Measurements from ENCODE around the gene SIN3A. TPM values are rescaled to one million over a fixed set of nuclear protein-coding genes. Genes with fewer than 3 reads are reported as not detected.

Gene SIN3A
- total RNA-seq, 1 donor from 2014 or later = 96.4 TPM

GRCh38 chr15:75359537-75360250 is 91.8 kb downstream of the SIN3A start:
- H3K4me1 Mint-ChIP-seq (ENCODE audit: low read depth) = no peaks in the 10 kb centered on the region
- H3K27ac Mint-ChIP-seq = no peak overlapping the region
- H3K36me3 Mint-ChIP-seq (ENCODE audit: insufficient read depth) = peaks cover 3% of the 10 kb centered on the region
- DNase-seq (ENCODE audit: low spot score, unreplicated experiment) = no peak
- TF ChIP-seq, protein P1, sequence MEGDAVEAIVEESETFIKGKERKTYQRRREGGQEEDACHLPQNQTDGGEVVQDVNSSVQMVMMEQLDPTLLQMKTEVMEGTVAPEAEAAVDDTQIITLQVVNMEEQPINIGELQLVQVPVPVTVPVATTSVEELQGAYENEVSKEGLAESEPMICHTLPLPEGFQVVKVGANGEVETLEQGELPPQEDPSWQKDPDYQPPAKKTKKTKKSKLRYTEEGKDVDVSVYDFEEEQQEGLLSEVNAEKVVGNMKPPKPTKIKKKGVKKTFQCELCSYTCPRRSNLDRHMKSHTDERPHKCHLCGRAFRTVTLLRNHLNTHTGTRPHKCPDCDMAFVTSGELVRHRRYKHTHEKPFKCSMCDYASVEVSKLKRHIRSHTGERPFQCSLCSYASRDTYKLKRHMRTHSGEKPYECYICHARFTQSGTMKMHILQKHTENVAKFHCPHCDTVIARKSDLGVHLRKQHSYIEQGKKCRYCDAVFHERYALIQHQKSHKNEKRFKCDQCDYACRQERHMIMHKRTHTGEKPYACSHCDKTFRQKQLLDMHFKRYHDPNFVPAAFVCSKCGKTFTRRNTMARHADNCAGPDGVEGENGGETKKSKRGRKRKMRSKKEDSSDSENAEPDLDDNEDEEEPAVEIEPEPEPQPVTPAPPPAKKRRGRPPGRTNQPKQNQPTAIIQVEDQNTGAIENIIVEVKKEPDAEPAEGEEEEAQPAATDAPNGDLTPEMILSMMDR (IDR thresholded peaks at IDR 0.05; ENCODE audit: unreplicated experiment) = no peak
- H3K27me3 Mint-ChIP-seq = no peaks in the 10 kb centered on the region
- H3K4me3 Mint-ChIP-seq (ENCODE audit: low read depth) = no peak overlapping the region
- no peaks in the 10 kb centered on the region for H3K9me3 Mint-ChIP-seq (ENCODE audit: low read depth)

GRCh38 chr15:75358771-75359536 is 92.5 kb downstream of the SIN3A start:
- no peak for DNase-seq (ENCODE audit: low spot score, unreplicated experiment)
- H3K4me3 Mint-ChIP-seq (ENCODE audit: low read depth) = no peak overlapping the region
- TF ChIP-seq, protein P1 (IDR thresholded peaks at IDR 0.05; ENCODE audit: unreplicated experiment) = no peak
- H3K4me1 Mint-ChIP-seq (ENCODE audit: low read depth) = no peaks in the 10 kb centered on the region
- peaks cover 1% of the 10 kb centered on the region for H3K36me3 Mint-ChIP-seq (ENCODE audit: insufficient read depth)
- H3K27me3 Mint-ChIP-seq = no peaks in the 10 kb centered on the region
- no peaks in the 10 kb centered on the region for H3K9me3 Mint-ChIP-seq (ENCODE audit: low read depth)
- H3K27ac Mint-ChIP-seq = no peak overlapping the region

DNA sequence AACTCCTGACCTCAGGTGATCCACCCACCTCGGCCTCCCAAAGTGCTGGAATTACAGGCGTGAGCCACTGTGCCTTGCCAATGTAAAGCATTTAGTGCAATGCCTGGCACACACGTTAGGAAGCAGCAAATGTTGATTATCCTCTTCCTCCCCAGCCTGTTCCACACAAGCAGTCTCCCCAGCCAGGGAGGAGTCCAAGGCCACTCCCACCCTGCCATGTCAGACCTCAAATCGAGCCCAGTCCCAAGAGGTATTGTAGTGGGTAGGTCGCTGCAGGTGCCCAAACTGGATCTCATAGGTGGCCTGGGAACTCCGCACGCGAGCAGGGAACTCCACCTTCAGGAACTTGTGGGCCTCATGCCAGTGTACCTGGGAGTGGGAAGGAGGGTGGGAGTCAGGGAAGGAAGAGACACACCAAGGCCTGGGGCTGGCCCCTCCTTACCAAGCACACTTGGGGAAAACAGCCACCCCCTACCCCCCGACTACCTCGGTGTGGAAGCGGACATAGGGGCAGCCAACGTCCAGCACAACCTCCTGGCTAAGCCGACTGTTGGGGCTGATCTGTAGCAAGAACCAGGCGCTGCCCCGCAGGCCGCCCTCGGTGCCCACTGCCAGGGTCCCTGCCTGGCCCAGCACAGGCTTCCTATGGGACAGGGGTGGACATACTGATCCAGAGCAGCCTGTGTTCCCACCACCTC is 93.4 kb downstream of the SIN3A start:
- Mint-ChIP-seq H3K4me3 (ENCODE audit: low read depth) (no peak overlapping the region), H3K27ac (no peak overlapping the region), H3K27me3 (no peaks in the 10 kb centered on the region), H3K36me3 (ENCODE audit: insufficient read depth) (peaks cover 1% of the 10 kb centered on the region), H3K4me1 (ENCODE audit: low read depth) (no peaks in the 10 kb centered on the region), H3K9me3 (ENCODE audit: low read depth) (no peaks in the 10 kb centered on the region)
- TF ChIP-seq, protein P1 (IDR thresholded peaks at IDR 0.05; ENCODE audit: unreplicated experiment) = no peak
- DNase-seq (ENCODE audit: low spot score, unreplicated experiment) = no peak

GRCh38 chr15:75356517-75356916 is 95.0 kb downstream of the SIN3A start:
- Mint-ChIP-seq H3K27ac (no peak overlapping the region), H3K36me3 (ENCODE audit: insufficient read depth) (peaks cover 1% of the 10 kb centered on the region)
- TF ChIP-seq, protein P1 (IDR thresholded peaks at IDR 0.05; ENCODE audit: unreplicated experiment) = no peak

DNA sequence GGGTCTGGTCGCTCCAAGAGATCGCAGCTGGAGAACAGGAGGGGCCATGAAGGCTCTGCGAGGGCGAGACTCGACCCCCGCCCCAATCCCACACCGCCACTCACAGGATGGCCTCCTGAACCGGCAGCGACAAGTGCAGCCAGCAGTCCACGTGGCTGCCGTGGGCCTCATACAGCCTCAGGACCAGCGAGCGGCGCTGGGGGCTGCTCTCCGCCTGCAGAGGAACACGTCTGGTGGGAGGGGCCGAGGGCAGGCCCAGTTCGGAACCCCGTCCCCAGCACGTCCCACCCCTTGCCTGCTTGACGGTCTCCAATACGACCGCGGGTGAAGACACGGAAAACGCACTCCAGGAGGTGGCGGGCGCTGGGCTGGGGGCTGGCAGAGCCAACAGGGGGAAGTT is 95.5 kb downstream of the SIN3A start:
- Mint-ChIP-seq H3K27me3 (no peaks in the 10 kb centered on the region), H3K9me3 (ENCODE audit: low read depth) (no peaks in the 10 kb centered on the region), H3K4me3 (ENCODE audit: low read depth) (no peak overlapping the region), H3K36me3 (ENCODE audit: insufficient read depth) (peaks cover 1% of the 10 kb centered on the region), H3K4me1 (ENCODE audit: low read depth) (no peaks in the 10 kb centered on the region), H3K27ac (no peak overlapping the region)
- TF ChIP-seq, protein P1 (IDR thresholded peaks at IDR 0.05; ENCODE audit: unreplicated experiment) = no peak
- no peak for DNase-seq (ENCODE audit: low spot score, unreplicated experiment)

More at GRCh38 chr15:75356517-75356916, 95.0 kb downstream of the SIN3A start:
- Mint-ChIP-seq H3K9me3 (ENCODE audit: low read depth) (no peaks in the 10 kb centered on the region), H3K27me3 (no peaks in the 10 kb centered on the region), H3K4me1 (ENCODE audit: low read depth) (no peaks in the 10 kb centered on the region), H3K4me3 (ENCODE audit: low read depth) (no peak overlapping the region)
- no peak for DNase-seq (ENCODE audit: low spot score, unreplicated experiment)
